ENCODE results near the gene PPM1H.

DNA sequence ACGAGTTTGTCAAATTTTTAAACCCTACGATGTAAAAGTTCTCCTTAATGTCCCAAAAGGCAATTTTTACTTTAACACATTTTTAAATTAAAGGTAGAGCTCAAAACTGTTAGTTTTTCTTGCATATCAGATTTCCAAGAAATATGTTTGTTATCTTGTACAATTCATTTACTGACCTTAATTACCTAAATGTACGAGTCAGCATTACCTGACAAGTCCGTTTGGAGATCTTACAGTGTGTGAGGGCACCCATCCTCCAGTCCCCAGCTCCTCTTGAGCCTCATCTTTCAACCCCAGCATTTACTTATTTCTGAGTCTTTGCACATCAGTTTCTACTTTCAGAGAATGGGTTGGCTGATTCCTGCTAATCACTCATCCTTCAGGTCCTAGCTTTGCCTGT, 23.7 kb downstream of the PPM1H start:
- TF ChIP-seq, protein P1, sequence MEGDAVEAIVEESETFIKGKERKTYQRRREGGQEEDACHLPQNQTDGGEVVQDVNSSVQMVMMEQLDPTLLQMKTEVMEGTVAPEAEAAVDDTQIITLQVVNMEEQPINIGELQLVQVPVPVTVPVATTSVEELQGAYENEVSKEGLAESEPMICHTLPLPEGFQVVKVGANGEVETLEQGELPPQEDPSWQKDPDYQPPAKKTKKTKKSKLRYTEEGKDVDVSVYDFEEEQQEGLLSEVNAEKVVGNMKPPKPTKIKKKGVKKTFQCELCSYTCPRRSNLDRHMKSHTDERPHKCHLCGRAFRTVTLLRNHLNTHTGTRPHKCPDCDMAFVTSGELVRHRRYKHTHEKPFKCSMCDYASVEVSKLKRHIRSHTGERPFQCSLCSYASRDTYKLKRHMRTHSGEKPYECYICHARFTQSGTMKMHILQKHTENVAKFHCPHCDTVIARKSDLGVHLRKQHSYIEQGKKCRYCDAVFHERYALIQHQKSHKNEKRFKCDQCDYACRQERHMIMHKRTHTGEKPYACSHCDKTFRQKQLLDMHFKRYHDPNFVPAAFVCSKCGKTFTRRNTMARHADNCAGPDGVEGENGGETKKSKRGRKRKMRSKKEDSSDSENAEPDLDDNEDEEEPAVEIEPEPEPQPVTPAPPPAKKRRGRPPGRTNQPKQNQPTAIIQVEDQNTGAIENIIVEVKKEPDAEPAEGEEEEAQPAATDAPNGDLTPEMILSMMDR (IDR thresholded peaks at IDR 0.05), result no peak
- TF ChIP-seq EP300 (IDR thresholded peaks at IDR 0.05; ENCODE audit: borderline replicate concordance in 1 of 2, low read depth in 1 of 2, low read length in 1 of 2) (no peak), EZH2phosphoT487 (IDR thresholded peaks at IDR 0.05; ENCODE audit: borderline replicate concordance, low read depth) (no peak), RFX5 (IDR thresholded peaks at IDR 0.05; ENCODE audit: low read length) (no peak), REST (IDR thresholded peaks at IDR 0.05; ENCODE audit: low read depth, low read length) (no peak), SIN3A (IDR thresholded peaks at IDR 0.05; ENCODE audit: borderline replicate concordance, low read depth, low read length) (no peak), ZBTB33 (IDR thresholded peaks at IDR 0.05; ENCODE audit: borderline replicate concordance, low read depth) (no peak), YY1 (IDR thresholded peaks at IDR 0.05; ENCODE audit: low read depth) (no peak)
